HCT116 (cell line): ENCODE results near the gene COPE. TPM values are rescaled to one million over a fixed set of nuclear protein-coding genes. Genes with fewer than 3 reads are reported as not detected.

Source experiments
- ATAC-seq: fragments of 200-7000 bp; cut with Tn5 transposase; 2 replicates; pipeline ENCODE4 v1.9.1; 2020; ENCODE audit warnings: mild to moderate bottlenecking, moderate library complexity
- BruUV-seq: library from RNA; stranded (reverse); fragments of 400-500 nt; replicated peaks from 2 replicates; lab custom pipeline; 2021; lab: Mats Ljungman, UMichigan
- CTCF ChIA-PET: fragments of 300-600 bp; sonication (Branson Sonifier 250); formaldehyde crosslinking; loops from one replicate; lab custom pipeline; 2021; ENCODE audit warnings: antibody characterized with exemption; lab: Charles Lee
- POLR2A ChIA-PET: fragments of 300-600, 350-600 bp; sonication (Branson Sonifier 250); formaldehyde crosslinking; loops from one replicate; lab custom pipeline; 2021; ENCODE audit warnings: antibody characterized with exemption; lab: Charles Lee
- RAD21 ChIA-PET, 2 experiments: fragments of 300-600 bp; sonication (Branson Sonifier 250); formaldehyde crosslinking; loops; one replicate each; lab custom pipeline; 2023; ENCODE audit warnings: low total read pairs in 2 of 2; ENCODE audit not compliant: uncharacterized antibody in 2 of 2, unreplicated experiment in 2 of 2, low non-redundant PET in 1 of 2; lab: Charles Lee
- DNase-seq: peaks from one replicate; pipeline ENCODE4 v3.0.0-alpha.2; 2010; ENCODE audit warnings: low read depth, low spot score
- H2AFZ ChIP-seq: fragments of 200-600 bp; shearing (Covaris generic), sonication (generic); 2 replicates; pipeline ENCODE4 v1.6.1; 2017; ENCODE audit warnings: low read depth, mixed run types, mixed read lengths, antibody characterized with exemption, low read length; ENCODE audit not compliant: poor library complexity, severe bottlenecking
- H3K27ac ChIP-seq: 2 replicates; pipeline ENCODE4 v1.5.1; 2012; ENCODE audit warnings: low read depth, low read length
- H3K27me3 ChIP-seq: fragments of 200-600 bp; sonication (generic); 2 replicates; pipeline ENCODE4 v1.6.1; 2016; ENCODE audit warnings: mixed run types, low read length, mixed read lengths; ENCODE audit not compliant: insufficient read depth
- H3K36me3 ChIP-seq, 2 experiments: fragments of 200-500 bp in 1 of 2; fragments of 200-600 bp in 1 of 2; sonication (Bioruptor generic) in 1 of 2; sonication (generic) in 1 of 2; 2 replicates each; pipeline versions ENCODE4 v1.5.1 to v1.6.1; 2014 to 2016; ENCODE audit warnings: low read length in 2 of 2, inconsistent platforms in 1 of 2, mixed read lengths in 1 of 2, mixed run types in 1 of 2; ENCODE audit not compliant: insufficient read depth in 2 of 2, control insufficient read depth in 1 of 2
- H3K4me1 ChIP-seq, 2 experiments: fragments of 200-600 bp in 1 of 2; sonication (generic) in 1 of 2; 2 replicates each; pipeline versions ENCODE4 v1.5.1 to v1.6.1; 2012 to 2017; ENCODE audit warnings: low read length in 2 of 2, inconsistent platforms in 1 of 2, mild to moderate bottlenecking in 1 of 2, mixed read lengths in 1 of 2, mixed run types in 1 of 2, moderate library complexity in 1 of 2; ENCODE audit not compliant: insufficient read depth in 2 of 2, control insufficient read depth in 1 of 2
- H3K4me2 ChIP-seq: fragments of 200-600 bp; sonication (generic); 2 replicates; pipeline ENCODE4 v1.6.1; 2017; ENCODE audit warnings: mixed run types, low read length, mixed read lengths
- H3K4me3 ChIP-seq, 2 experiments: fragments of 200-600 bp in 1 of 2; sonication (generic) in 1 of 2; replicated peaks in 1 of 2; 2 replicates each; pipeline ENCODE4 v1.5.1; 2011 to 2016; ENCODE audit warnings: low read length in 2 of 2, control low read depth in 1 of 2, low read depth in 1 of 2, mild to moderate bottlenecking in 1 of 2, mixed read lengths in 1 of 2, mixed run types in 1 of 2
- H3K79me2 ChIP-seq: fragments of 200-600 bp; sonication (generic); 2 replicates; pipeline ENCODE4 v1.6.1; 2017; ENCODE audit warnings: mild to moderate bottlenecking, mixed run types, low read length, moderate library complexity, mixed read lengths; ENCODE audit not compliant: insufficient read depth
- H3K9ac ChIP-seq: fragments of 200-600 bp; sonication (generic); 2 replicates; pipeline ENCODE4 v1.6.1; 2016; ENCODE audit warnings: low read length, mixed read lengths
- H3K9me2 ChIP-seq: fragments of 200-600 bp; sonication (generic), shearing (Covaris generic); 2 replicates; pipeline ENCODE4 v1.6.1; 2017; ENCODE audit warnings: mixed run types, mild to moderate bottlenecking, moderate library complexity; ENCODE audit not compliant: insufficient read depth
- H3K9me3 ChIP-seq, 2 experiments: fragments of 200-500 bp in 1 of 2; fragments of 200-600 bp in 1 of 2; sonication (Bioruptor generic) in 1 of 2; sonication (generic) in 1 of 2; 2 replicates each; pipeline ENCODE4 v1.6.1; 2014 to 2017; ENCODE audit warnings: low read length in 2 of 2, mixed read lengths in 2 of 2, inconsistent platforms in 1 of 2, low read depth in 1 of 2, mild to moderate bottlenecking in 1 of 2, mixed run types in 1 of 2, moderate library complexity in 1 of 2; ENCODE audit not compliant: control insufficient read depth in 1 of 2, insufficient read depth in 1 of 2
- H4K20me1 ChIP-seq: fragments of 200-600 bp; sonication (generic), shearing (Covaris generic); 2 replicates; pipeline ENCODE4 v1.6.1; 2017; ENCODE audit warnings: mixed run types, mild to moderate bottlenecking, moderate library complexity; ENCODE audit not compliant: insufficient read depth
- EGR1 ChIP-seq: IDR thresholded peaks from 2 replicates; pipeline ENCODE4 v1.6.1; 2012; ENCODE audit warnings: low read depth
- EZH2phosphoT487 ChIP-seq: fragments of 200-600 bp; IDR thresholded peaks from 2 replicates; pipeline ENCODE4 v1.6.1; 2018; ENCODE audit warnings: antibody characterized with exemption, borderline replicate concordance
- RAD21 ChIP-seq: IDR thresholded peaks from 2 replicates; pipeline ENCODE4 v1.6.1; 2012; ENCODE audit warnings: low read depth, mild to moderate bottlenecking
- intact Hi-C: fragments of 100-400 bp; cut with micrococcal nuclease; formaldehyde crosslinking; loops from 2 replicates; pipeline ENCODE4 v1.10.0; 2022
- total RNA-seq: library from RNA; stranded (reverse); gene quantifications from one replicate; pipeline ENCODE4 v1.2.1, GENCODE V29; 2021; ENCODE audit not compliant: unreplicated experiment
- TF ChIP-seq, protein P1 (sequence below), 3 experiments: fragments of 200-600 bp in 1 of 3; sonication (generic) in 1 of 3; IDR thresholded peaks in 2 of 3; conservative IDR thresholded peaks in 1 of 3; 2 replicates each; pipeline ENCODE4 v1.5.1; 2012 to 2017; ENCODE audit warnings: low read depth in 2 of 3, low read length in 2 of 3, antibody characterized with exemption in 1 of 3, borderline replicate concordance in 1 of 3, control low read depth in 1 of 3, mild to moderate bottlenecking in 1 of 3, mixed read lengths in 1 of 3, mixed run types in 1 of 3, moderate library complexity in 1 of 3; ENCODE audit not compliant: insufficient read depth in 1 of 3

The COPE gene
- total RNA-seq, 1 experiment from 2014 or later: 263 TPM

DNA sequence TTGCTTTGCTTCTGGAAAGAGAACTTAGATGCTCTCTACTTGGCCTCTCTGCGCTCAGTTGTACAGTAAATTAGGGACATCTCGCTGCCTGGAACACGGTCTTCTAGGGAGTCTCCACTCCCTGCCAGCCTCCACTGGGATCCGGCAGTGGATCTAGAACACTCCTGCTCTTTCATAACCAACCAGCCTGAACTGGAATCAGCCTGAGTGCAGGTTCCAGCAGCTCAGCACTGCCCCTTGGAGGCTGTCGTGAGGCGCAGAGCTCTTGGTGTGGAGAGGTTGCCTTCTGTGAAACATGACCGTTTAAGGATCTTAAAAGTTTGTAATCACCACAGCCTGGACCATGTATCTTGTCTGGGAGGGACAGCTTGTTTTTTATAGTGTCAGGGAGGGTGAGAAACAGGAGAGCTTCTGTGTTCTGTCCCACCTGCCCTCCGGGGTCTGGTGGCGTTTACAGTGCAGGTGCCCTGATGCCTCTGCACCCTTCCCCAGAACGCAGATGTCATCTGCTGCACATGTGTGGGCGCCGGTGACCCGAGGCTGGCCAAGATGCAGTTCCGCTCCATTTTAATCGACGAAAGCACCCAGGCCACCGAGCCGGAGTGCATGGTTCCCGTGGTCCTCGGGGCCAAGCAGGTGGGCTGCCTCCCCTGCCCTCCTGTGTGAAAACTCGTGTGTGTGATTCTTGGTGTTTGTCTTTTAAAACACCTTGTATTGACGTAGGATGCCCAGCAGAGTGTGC lies 62.6 kb downstream of the COPE start:
- Histone ChIP-seq H3K4me1 (no peaks in the 10 kb centered on the region; a peak in 1 of 4 replicates), H3K27me3 (no peaks in the 10 kb centered on the region), H3K36me3 (peaks cover 66 to 83% of the 10 kb centered on the region in 2 experiments), H4K20me1 (no peaks in the 10 kb centered on the region), H3K4me3 (no peak overlapping the region), H3K27ac (no peak overlapping the region), H3K9ac (no peak overlapping the region), H2AFZ (no peak overlapping the region), H3K9me3 (no peaks in the 10 kb centered on the region), H3K9me2 (no peaks in the 10 kb centered on the region), H3K79me2 (peaks cover 56% of the 10 kb centered on the region; the same call in 1 of the 2 replicates), H3K4me2 (no peak overlapping the region)
- intact Hi-C loops: no loop called here
- ChIA-PET POLR2A (no interaction called here), RAD21 (no interaction called here)
- ATAC-seq: peak; percentile 68
- BruUV-seq: no TSS peak
- TF ChIP-seq, protein P1, sequence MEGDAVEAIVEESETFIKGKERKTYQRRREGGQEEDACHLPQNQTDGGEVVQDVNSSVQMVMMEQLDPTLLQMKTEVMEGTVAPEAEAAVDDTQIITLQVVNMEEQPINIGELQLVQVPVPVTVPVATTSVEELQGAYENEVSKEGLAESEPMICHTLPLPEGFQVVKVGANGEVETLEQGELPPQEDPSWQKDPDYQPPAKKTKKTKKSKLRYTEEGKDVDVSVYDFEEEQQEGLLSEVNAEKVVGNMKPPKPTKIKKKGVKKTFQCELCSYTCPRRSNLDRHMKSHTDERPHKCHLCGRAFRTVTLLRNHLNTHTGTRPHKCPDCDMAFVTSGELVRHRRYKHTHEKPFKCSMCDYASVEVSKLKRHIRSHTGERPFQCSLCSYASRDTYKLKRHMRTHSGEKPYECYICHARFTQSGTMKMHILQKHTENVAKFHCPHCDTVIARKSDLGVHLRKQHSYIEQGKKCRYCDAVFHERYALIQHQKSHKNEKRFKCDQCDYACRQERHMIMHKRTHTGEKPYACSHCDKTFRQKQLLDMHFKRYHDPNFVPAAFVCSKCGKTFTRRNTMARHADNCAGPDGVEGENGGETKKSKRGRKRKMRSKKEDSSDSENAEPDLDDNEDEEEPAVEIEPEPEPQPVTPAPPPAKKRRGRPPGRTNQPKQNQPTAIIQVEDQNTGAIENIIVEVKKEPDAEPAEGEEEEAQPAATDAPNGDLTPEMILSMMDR (IDR thresholded peaks at IDR 0.05 in 2 of 3, conservative IDR thresholded peaks at IDR 0.05 in 1 of 3; ENCODE audit: borderline replicate concordance in 1 of 3, insufficient read depth in 1 of 3, low read depth in 2 of 3, low read length in 2 of 3): peak in 2 of 3 experiments; percentile 31 to 40; a peak in 4 of 6 replicates
- TF ChIP-seq EGR1: no peak
- TF ChIP-seq RAD21: peak; percentile 35
- TF ChIP-seq EZH2phosphoT487: no peak
- TF ChIP-seq, all 23 proteins: peak for 2
- DNase-seq: no peak
- CTCF ChIA-PET: interaction anchor here (1.2 to 1.8 kb wide), 2 partner anchors 9 to 10 kb away, joined by 3 to 6 read pairs; no protein-coding TSS in a partner anchor
